GM18526 (cell line): Measurements from ENCODE around the gene SIRT6.

ENCODE experiments used
- POLR2A ChIP-seq: IDR thresholded peaks from 3 replicates; pipeline ENCODE4 v1.6.1; 2011; ENCODE audit not compliant: insufficient read length; ENCODE audit errors: extremely low read depth

The SIRT6 gene

DNA sequence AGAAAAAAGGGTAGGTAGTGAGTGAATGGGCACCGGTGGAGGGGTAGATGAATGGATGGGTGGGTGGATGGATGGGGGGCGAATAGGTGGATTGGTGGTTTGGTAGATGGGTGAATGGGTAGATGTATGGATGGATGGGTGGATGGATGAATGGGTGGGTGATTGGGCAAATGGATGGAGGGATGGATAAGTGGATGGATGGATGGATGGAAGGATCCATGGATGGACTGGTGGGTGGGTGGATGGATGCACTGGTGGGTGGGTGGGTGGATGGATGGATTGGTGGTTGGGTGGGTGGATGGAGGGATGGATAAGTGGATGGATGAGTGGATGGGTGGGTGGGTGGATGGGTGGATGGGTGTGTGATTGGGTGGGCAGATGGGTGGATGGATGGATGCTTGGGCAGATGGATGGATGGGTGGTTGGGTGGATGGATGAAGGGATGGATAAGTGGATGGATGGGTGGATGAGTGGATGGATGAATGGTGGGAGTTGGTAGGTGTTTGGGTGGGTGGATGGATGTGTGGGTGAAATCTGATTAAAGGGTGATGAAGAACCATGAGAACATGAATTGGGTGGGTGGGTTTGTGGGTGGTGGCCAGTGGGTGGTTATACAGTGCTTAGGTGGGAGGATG lies 2.5 kb upstream of the SIRT6 start:
- no peak for TF ChIP-seq POLR2A

DNA sequence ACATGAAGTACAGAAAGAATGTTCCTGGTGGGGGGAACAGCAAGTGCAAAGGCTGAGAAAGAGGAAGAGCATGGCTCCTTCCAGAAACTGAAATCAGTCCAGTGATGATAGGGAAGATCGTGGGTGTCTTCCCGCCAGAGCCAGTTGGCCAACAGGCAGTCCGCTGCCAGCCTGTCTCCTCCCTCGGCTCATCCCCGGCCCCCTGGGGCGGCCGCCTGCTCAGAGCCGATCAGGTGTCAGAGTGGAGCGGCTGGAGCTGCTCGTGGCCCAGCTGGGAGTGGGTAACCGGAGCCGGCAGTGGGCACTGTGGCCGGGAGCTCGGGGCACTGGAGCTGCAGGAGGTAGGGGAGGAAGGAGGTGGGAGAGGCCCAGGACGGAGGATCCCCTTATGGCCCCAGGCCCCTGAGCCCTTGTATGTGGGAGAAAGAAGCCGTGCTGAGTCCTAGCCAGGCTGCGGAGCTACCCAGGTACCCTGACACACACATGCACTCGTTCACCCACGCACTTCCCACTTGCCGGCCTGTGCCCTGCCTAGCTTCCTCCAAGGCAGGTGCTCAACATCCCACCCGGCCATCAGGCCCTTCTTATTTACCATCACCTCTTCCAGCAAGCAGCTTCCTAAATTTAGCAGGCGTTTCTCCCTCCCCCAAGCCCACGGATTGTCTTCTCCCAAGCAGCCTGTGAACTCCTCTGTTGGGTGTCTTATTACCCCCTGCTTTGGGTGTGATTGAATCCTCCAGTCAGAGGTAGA lies 1.8 kb upstream of the SIRT6 start:
- no peak for TF ChIP-seq POLR2A

DNA sequence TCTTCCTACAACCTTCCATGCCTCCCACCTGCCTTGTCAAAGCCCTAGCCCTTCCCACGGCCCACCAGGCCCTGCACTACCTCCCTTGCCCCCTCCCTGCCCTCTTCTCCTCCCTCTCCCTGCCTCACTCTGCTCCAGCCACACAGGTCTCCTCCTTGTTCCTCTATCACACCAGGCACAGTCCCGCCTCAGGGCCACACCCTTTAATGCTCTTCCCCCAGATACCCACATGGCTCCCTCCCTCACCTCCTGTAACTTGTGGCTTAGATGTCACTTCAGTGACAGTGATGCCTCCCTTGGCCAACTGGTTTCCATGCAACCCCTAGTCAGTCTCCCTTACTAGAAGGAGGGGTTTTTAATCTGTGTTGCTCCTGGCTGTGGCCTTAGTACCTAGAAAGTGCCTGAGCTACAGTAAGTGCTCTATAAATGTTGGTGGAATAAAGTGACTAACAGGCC lies 1.3 kb downstream of the SIRT6 start:
- no peak for TF ChIP-seq POLR2A

DNA sequence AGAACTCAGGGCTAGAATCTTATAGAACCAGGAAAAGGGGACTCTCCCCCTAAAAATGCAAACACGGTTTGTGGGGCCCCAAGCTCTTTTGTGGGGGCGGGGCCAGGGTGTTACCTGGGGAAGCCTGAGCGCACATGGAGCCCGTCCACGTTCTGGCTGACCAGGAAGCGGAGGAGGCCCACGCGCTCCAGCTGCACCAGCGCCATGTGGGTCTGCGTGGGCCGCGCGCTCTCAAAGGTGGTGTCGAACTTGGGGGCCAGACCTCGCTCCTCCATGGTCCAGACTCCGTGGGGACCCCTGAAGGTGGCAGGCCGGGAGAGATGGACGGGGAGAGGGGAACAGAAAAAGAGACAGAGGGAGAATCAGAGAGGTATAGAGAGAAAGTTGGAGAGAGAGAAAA lies 3.4 kb downstream of the SIRT6 start:
- TF ChIP-seq POLR2A: no peak

DNA sequence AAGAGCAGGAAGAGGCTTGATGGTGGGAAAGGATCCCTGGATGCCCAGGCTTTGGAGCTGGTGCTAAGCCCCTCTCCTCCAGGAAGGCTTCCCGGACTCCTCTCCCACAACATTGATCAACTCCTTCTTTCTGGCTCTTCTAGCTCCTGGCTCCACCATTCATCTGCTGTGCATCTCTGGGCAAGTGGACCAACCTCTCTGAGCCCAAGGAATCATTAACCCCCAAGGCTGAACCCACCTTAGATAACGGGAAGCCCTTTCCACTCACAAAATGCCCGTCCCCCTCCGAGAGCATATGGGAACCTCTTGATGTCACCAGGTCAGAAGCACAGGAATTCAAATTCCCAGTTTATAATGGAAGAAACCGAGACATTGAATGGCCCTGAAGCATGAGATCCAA lies 5.2 kb downstream of the SIRT6 start:
- no peak for TF ChIP-seq POLR2A

DNA sequence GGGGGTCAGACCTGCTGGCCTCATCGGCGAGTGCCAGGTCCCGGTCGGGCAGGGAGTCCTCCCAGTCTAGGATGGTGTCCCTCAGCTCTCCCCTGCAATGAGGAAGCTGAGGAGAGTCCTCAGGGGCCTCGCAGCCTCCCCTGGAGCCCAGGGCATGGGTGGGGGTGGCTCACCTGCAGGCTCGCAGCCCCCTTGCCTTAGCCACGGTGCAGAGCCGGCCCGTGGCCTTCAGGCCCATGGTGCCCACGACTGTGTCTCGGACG lies 6.8 kb downstream of the SIRT6 start:
- no peak for TF ChIP-seq POLR2A

DNA sequence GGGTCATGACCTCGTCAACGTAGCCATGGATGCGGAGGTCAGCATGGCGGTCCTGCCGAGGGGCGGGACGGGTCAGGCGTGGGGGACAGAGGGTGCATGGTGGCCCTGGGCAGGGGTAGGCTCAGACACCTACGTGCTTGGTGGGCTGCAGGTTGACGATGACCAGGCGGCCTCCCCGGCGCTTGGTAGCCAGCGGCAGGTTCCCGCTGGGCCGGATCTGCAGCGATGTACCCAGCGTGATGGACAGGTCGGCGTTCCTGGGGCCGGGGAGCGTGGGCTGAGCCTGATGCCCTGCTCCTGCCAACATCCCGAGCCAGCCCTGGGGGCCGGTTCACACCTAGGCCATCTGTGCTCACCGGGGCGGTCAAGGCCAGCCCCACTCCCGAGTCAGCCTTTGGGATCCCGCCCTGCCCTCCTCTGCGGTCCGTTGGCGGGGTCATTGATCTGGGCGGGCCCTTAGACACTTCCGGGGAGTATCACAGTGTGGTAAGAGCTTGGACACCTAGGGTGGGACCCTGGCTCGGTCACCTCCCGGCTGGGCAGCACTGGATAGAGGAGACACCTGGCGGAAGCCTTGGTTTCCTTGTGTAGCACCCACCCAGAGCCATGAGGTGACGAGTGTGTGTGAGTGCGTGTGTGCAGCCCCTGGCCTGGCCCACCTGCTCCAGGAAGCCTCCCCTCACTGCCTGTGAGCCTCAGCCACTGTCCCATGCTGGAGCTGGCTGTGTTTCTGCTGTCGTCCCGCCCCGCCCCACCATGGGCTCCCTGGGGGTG lies 7.3 kb downstream of the SIRT6 start:
- no peak for TF ChIP-seq POLR2A

DNA sequence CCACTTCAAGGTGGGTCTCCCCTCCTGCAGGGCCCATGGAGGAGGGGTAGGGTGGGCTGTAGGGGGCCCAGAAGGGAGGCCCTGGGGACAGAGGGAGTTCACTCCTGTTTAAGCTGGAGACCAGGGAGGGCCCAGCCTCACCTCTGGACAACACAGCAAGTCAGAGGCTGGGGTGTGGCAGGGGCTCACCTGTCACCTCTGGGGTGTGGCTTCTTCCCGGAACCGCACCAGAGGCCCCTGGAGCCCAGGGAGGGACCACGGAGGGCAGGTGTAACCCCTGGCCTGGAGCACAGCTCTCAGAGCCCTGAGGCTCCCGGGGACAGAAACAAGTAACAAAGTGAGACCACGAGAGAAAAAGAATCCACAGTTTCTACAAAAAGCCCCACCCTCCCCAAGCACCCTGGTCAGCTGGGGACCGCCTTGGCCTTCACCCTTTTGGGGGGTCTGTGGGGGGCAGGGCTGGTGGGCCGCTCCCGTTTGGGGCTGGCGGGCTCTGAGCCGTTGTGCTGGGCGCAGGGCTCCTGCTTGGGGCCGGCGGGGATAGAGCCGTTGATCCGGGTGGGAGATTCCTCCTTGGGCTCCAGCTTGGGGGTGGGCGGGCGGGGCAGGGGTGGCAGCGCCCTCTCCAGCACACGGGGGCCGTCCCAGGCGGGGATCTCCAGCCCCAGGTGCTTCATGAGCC lies 8.0 kb downstream of the SIRT6 start:
- no peak for TF ChIP-seq POLR2A

DNA sequence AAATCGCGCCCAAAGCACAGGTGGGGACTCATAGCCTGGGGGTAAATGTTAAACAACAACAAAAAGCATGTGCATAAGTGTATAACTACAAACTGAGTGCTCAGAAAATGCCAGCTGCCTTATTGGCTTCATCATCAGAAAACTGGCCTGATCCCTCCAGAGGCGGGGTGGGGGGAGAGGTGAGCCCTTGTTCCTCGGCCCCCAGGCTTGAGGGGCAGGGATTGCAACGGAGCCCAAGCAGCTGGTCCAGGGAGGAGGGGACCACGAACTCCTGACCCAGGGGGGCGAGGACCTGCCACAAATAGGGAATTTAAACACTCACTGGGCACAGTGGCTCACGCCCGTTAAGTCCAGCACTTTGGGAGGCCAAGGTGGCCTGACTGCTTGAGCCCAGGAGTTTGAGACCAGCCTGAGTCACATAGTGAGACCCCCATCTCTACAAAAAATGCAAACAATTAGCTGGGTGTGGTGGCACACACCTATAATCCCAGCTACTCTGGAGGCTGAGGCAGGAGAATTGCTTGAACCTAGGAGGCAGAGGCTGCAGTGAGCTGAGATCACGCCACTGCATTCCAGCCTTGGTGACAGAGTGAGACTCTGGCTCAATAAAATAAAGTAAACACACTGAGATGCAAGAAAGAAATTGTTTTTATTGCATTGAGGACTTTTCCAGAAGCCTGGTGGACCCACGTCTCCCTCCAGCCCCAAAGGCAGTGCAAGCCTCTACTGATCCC lies 8.7 kb downstream of the SIRT6 start:
- TF ChIP-seq POLR2A: no peak

DNA sequence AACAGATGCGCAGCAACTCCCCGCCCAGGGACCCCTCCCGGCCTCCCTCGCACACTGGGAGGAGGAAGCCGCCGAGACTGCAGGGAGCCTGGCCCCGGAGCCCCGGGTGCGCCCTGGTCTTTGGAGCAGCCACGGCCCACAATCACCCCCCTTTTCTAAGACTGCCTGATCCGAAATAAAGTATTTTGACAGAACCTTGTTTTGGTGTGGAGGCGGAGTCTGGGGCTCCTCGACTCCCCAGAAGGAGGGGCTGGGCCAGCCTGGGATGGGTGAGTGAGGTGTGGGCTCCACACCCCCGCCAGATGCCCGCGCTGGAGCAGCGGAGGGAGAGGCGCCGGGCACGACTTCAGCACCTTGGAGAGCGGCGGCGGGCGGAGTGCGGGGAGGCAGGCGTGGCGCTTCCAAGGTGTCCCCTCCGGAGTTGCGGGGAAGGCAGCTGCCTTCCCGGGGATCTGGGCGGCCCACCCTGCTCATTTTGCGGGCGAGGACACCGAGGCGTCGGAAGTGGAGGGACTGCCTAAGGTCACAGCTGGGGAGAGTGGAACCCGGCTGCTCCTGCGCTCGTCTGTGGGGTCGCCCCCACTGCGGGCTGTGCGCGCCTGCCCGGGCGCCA lies 9.4 kb downstream of the SIRT6 start:
- no peak for TF ChIP-seq POLR2A

DNA sequence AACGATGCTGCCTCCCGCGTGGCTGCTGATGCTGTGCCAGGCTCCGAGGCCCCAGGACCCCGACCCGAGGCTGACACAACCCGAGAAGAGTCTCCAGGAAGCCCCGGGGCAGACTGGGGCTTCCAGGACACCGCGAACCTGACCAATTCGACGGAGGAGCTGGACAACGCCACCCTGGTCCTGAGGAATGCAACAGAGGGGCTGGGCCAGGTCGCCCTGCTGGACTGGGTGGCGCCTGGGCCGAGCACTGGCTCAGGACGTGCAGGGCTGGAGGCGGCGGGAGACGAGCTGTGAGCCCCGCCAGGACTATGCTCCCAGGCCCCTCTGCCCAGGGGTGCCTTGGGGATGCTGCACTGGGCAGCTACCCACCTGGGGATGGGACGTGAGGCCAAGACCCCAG lies 10.7 kb downstream of the SIRT6 start:
- no peak for TF ChIP-seq POLR2A

DNA sequence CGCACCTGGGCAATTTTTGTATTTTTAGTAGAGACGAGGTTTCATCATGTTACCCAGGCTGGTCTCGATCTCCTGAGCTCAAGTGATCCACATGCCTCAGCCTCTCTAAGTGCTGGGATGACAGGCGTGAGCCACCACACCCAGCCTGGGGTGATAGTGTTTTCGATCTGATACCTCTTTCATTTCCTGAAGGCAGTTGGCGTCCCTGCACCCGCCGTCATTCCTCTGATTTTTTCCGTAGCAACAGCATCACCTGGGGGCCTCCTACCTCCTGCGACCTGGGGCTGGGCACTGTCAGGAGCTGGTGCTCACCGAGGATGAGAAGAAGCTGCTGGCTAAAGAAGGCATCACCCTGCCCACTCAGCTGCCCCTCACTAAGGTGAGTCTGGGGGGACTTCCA lies 18.1 kb downstream of the SIRT6 start:
- TF ChIP-seq POLR2A: no peak

DNA sequence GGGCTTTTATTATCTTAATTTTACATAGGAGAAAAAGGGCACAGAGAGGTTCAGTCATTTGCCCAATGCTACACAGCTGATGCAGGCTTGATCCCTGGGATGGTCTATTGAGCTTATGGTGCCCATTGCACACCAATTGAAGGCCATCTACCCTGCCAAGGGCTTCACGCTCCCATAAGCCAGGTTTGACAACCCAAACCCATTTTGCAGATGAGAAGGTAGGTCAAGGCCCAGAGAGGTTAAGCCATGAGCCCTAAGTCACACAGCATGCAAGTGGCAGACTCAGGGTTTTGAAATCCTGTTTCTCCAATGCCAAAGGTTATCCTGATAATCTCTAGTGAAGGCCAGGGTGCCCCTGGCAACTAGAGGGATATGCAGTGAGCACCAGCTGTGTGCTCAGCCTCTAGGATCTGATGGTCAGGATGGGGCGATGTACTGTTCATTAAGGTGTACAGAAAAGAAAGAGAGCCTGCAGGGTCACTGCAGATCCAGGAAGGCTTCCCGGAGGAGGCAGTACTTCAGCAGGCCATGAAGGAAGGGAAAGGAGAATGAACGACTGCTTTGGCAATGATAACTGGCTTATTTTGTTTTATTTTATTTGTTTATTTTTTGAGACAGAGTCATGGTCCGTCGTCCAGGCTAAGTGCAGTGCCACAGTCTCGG lies 20.8 kb downstream of the SIRT6 start:
- no peak for TF ChIP-seq POLR2A

DNA sequence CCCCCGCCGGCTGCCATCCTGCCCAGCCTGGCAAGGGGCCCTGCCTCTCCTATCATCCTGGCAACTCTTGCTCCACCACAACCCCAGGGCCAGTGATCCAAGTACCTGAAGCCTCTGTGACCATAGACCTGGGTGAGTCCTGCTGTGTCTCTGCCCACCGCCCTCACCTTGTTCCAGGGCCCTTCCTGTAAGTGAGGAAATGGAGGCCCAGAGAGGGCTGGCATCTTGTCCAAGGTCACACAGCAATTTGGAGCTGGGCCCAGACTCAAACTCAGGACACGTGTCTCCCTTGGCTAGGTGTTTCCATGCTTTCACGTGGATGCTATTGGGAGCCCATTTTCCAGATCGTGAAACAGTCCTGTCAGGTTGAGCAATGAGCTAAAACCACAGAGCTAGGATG lies 25.2 kb downstream of the SIRT6 start:
- no peak for TF ChIP-seq POLR2A
